ENCODE measurements around the gene PRKAG2. TPM values are rescaled to one million over a fixed set of nuclear protein-coding genes. Genes with fewer than 3 reads are reported as not detected.

Gene PRKAG2
- total and polyA plus RNA-seq, 2 experiments from 2014 or later, result 17.0 to 19.5 TPM

- TF ChIP-seq EZH2 (IDR thresholded peaks at IDR 0.05; ENCODE audit: insufficient read depth, poor library complexity, severe bottlenecking) (no peak), EZH2phosphoT487 (IDR thresholded peaks at IDR 0.05; ENCODE audit: insufficient read depth, low read depth) (no peak)
- no peaks in the 10 kb centered on the region for H4K20me1 ChIP-seq (ENCODE audit: insufficient read depth)
- no peak overlapping the region for H3K4me3 ChIP-seq
- WGBS, 2 experiments (ENCODE audit: low coverage in 1 of 2, low lambda C conversion rate in 2 of 2, missing lambda C conversion rate in 2 of 2), result 93 to 94% methylated on average over 11 of the region's 11 CpGs
- no peaks in the 10 kb centered on the region for H3K9me3 ChIP-seq (ENCODE audit: low read depth)
- DNase-seq, result peak; percentile 24
- H2AFZ ChIP-seq, result no peak overlapping the region
- H3K9me2 ChIP-seq (ENCODE audit: insufficient read depth), result no peaks in the 10 kb centered on the region
- H3K79me2 ChIP-seq (ENCODE audit: insufficient read depth), result peaks cover 94% of the 10 kb centered on the region
- no peak overlapping the region for H3K4me2 ChIP-seq (ENCODE audit: unreplicated experiment)
- H3F3A ChIP-seq (ENCODE audit: insufficient read depth), result peaks cover 17% of the 10 kb centered on the region
- H3K9ac ChIP-seq, result no peak overlapping the region
- in situ Hi-C loops (cut with MboI), result no loop called here
- H3K27me3 ChIP-seq (replicated peaks; ENCODE audit: insufficient read depth), result no peaks in the 10 kb centered on the region
- H3K36me3 ChIP-seq (ENCODE audit: low read depth), result no peaks in the 10 kb centered on the region
- H3K27ac ChIP-seq, result no peak overlapping the region
- peaks cover 18% of the 10 kb centered on the region for H3K4me1 ChIP-seq (ENCODE audit: insufficient read depth)
These were observed 250.3 kb downstream of the PRKAG2 start for GRCh38 chr7:151626422-151627115.

- Histone ChIP-seq H3K79me2 (ENCODE audit: insufficient read depth) (peaks cover 88% of the 10 kb centered on the region), H3K9me2 (ENCODE audit: insufficient read depth) (no peaks in the 10 kb centered on the region), H3K27me3 (replicated peaks; ENCODE audit: insufficient read depth) (no peaks in the 10 kb centered on the region), H3K27ac (no peak overlapping the region), H2AFZ (no peak overlapping the region), H3K36me3 (ENCODE audit: low read depth) (no peaks in the 10 kb centered on the region), H3K9me3 (ENCODE audit: low read depth) (no peaks in the 10 kb centered on the region), H3K9ac (no peak overlapping the region), H4K20me1 (ENCODE audit: insufficient read depth) (no peaks in the 10 kb centered on the region), H3K4me1 (ENCODE audit: insufficient read depth) (peaks cover 12% of the 10 kb centered on the region), H3K4me3 (no peak overlapping the region), H3F3A (ENCODE audit: insufficient read depth) (peaks cover 8% of the 10 kb centered on the region), H3K4me2 (ENCODE audit: unreplicated experiment) (no peak overlapping the region)
- TF ChIP-seq EZH2 (IDR thresholded peaks at IDR 0.05; ENCODE audit: insufficient read depth, poor library complexity, severe bottlenecking) (no peak), EZH2phosphoT487 (IDR thresholded peaks at IDR 0.05; ENCODE audit: insufficient read depth, low read depth) (no peak)
- in situ Hi-C loops (cut with MboI), result no loop called here
- 89 to 91% methylated on average over 9 of the region's 9 CpGs for WGBS, 2 experiments (ENCODE audit: low coverage in 1 of 2, low lambda C conversion rate in 2 of 2, missing lambda C conversion rate in 2 of 2)
- DNase-seq, result no peak
These were observed 251.3 kb downstream of the PRKAG2 start for GRCh38 chr7:151625606-151626005.

- Histone ChIP-seq H3K4me3 (no peak overlapping the region), H3K9me3 (ENCODE audit: low read depth) (no peaks in the 10 kb centered on the region), H3K9me2 (ENCODE audit: insufficient read depth) (no peaks in the 10 kb centered on the region), H3F3A (ENCODE audit: insufficient read depth) (no peaks in the 10 kb centered on the region), H2AFZ (no peak overlapping the region), H3K27ac (no peak overlapping the region), H3K9ac (no peak overlapping the region), H4K20me1 (ENCODE audit: insufficient read depth) (no peaks in the 10 kb centered on the region), H3K36me3 (ENCODE audit: low read depth) (no peaks in the 10 kb centered on the region), H3K4me2 (ENCODE audit: unreplicated experiment) (no peak overlapping the region), H3K4me1 (ENCODE audit: insufficient read depth) (peaks cover 9% of the 10 kb centered on the region), H3K27me3 (replicated peaks; ENCODE audit: insufficient read depth) (no peaks in the 10 kb centered on the region), H3K79me2 (ENCODE audit: insufficient read depth) (peaks cover 76% of the 10 kb centered on the region)
- DNase-seq, result no peak
- WGBS, 2 experiments (ENCODE audit: low coverage in 1 of 2, low lambda C conversion rate in 2 of 2, missing lambda C conversion rate in 2 of 2), result 89 to 92% methylated on average over 18 of the region's 18 CpGs
- TF ChIP-seq EZH2phosphoT487 (IDR thresholded peaks at IDR 0.05; ENCODE audit: insufficient read depth, low read depth) (no peak), EZH2 (IDR thresholded peaks at IDR 0.05; ENCODE audit: insufficient read depth, poor library complexity, severe bottlenecking) (no peak)
- in situ Hi-C loops (cut with MboI), result no loop called here
These were observed 252.5 kb downstream of the PRKAG2 start for GRCh38 chr7:151624246-151624928.

GRCh38 chr7:151623766-151624165, 253.1 kb downstream of the PRKAG2 start:
- Histone ChIP-seq H3K4me2 (ENCODE audit: unreplicated experiment) (peak overlapping the region; percentile 28), H3K4me1 (ENCODE audit: insufficient read depth) (peaks cover 9% of the 10 kb centered on the region), H4K20me1 (ENCODE audit: insufficient read depth) (no peaks in the 10 kb centered on the region), H2AFZ (no peak overlapping the region), H3K36me3 (ENCODE audit: low read depth) (no peaks in the 10 kb centered on the region), H3K79me2 (ENCODE audit: insufficient read depth) (peaks cover 76% of the 10 kb centered on the region), H3K9me3 (ENCODE audit: low read depth) (no peaks in the 10 kb centered on the region), H3K9ac (no peak overlapping the region), H3F3A (ENCODE audit: insufficient read depth) (no peaks in the 10 kb centered on the region), H3K27me3 (replicated peaks; ENCODE audit: insufficient read depth) (no peaks in the 10 kb centered on the region), H3K9me2 (ENCODE audit: insufficient read depth) (no peaks in the 10 kb centered on the region), H3K27ac (no peak overlapping the region), H3K4me3 (no peak overlapping the region)
- 80 to 82% methylated on average over 6 of the region's 6 CpGs for WGBS, 2 experiments (ENCODE audit: low coverage in 1 of 2, low lambda C conversion rate in 2 of 2, missing lambda C conversion rate in 2 of 2)
- peak; percentile 27 for DNase-seq
- TF ChIP-seq EZH2 (IDR thresholded peaks at IDR 0.05; ENCODE audit: insufficient read depth, poor library complexity, severe bottlenecking) (no peak), EZH2phosphoT487 (IDR thresholded peaks at IDR 0.05; ENCODE audit: insufficient read depth, low read depth) (no peak)
- in situ Hi-C loops (cut with MboI), result no loop called here
